GM21825 (cell line): ENCODE measurements around the gene IPO7.
"Not testable (repeated sequence)": the region's sequence is repeated elsewhere in the genome, so short reads cannot be mapped to it uniquely, and the experiment has no call there.

Experiments used
- ATAC-seq: cut with Tn5 transposase; IDR thresholded peaks from one replicate; pipeline ENCODE4 v1.9.1; 2021; ENCODE audit warnings: mild to moderate bottlenecking, moderate library complexity; ENCODE audit not compliant: unreplicated experiment

Gene IPO7

DNA sequence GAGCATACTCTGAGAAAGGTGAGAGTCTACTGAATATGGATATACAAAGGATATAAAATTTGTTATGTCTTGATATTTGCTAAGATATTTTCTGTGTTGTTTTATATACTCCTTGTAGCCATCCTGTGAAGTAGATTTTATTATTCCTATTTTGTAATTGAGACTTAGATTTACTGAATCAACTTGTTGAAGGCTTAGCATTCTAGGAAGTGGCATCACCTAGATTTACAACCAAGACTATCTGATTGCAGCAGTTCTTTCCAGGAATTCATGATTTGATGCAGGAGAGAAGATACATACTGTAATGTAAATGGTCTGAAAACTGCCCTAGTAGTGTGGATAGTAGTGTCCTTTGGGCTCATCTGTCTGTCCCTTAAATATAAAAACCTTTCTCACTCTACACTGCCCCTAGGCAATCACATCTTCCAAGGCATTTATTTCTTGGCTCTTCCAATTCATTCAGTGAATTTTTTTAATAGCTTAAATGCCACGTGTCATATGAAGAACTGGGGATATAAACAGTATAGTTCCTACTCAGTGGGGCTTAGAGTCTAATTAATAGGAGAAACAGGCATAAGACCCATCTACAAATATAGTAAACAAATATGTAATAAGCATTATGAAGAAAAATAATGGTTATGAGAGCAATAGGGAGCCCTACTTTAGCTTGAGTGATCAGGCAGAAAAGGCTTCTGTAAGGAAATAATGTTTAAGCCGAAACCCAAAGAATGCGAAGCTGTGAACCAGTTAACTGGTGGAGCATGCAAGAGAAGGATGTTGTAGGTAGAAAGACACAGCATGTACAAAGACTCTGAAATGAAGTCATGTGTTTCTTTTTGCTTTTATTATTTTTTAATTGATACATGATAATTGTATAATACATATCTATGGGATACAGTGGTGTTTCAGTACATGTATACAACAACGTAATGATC, 13.6 kb downstream of the IPO7 start:
- ATAC-seq, result no peak

DNA sequence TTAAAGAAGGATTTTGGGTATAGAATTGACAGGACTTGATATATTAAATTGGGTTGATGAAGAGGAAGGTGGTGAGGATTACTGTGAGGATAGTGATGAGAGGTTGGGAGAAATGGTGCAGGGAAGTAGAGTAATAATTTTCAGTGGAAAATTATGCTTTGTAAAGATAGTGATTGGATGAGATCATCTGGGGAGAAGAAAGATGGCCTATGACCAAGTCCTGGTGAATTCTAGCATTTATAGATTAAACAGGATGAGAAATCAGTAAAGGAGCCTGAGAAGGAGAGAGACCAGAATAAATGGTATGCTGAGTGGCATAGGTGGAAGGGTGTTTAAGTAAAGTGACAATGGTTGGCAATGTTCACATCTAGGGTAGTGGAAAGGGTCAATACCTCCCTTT, 15.0 kb downstream of the IPO7 start:
- ATAC-seq, result no peak

DNA sequence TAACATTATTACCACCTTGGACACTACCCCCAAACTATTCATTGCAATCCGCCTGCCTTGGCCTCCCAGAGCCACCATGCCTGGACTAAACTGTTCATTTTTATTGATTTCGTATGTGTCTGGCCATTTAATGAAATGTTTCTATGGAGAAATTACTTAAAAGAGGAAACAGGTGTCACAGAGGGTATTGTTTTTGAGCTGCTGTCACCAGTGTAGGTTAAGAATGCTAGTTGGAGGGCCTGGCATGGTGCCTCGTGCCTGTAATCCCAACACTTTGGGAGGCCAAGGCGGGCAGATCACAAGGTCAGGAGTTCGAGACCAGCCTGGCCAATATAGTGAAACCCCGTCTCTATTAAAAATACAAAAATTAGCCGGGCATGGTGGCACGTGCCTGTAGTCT, 17.4 kb downstream of the IPO7 start:
- ATAC-seq, result not testable (repeated sequence)

DNA sequence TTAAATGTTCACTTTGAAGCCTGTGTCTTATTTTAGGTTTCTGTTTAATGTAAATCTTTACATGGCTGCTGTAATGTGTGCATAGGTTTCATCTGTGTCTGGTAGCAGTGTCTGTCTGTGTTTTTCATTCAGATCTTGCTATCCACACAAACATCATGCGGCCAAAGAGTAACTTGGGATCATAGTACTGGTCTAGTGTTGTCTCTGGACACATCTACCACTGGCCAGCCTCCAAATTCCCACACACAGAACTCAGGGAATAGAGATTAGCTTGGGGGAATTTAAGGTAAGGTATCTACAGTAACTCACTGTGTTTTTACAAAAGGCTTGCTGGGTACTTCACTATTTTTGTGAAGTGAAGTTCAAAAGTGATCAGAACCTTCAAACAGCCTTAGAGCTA, 44.3 kb downstream of the IPO7 start:
- no peak for ATAC-seq

DNA sequence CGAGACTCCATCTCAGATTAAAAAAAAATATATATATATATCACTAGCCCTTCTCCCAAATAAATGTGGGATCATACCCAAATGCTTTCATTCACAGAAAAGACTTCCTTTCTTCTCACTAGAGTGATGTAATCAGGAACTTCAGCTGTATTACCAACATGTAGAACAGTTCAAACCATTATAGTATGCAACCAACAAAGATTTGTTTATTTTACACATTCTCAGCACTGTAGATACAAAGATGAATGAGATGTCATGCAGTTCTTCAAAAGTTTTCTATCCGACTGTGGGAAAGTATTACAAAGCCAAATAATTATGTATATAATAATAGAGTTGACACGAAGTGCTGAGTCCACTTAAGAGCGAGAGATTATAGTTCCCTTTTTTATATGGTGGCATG, 54.2 kb downstream of the IPO7 start:
- ATAC-seq, result no peak

DNA sequence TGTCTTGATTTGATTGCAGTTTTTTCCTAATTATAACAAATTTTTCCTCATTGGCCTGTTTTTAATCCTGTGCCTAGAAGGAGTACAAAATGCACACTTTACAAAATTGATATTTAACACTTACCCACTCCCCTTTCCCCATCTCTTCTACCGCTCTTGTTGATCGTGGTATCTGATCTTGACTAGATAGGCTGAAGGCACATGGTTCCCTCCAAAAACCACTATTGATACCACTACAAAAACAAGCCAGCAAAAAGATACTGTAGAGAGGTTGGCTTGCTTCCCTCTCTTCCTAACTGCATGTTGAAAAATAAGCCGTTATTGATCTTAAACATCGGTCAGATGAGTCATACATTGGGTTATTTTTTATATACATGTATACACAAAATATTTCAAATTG, 61.8 kb downstream of the IPO7 start:
- ATAC-seq, result no peak

DNA sequence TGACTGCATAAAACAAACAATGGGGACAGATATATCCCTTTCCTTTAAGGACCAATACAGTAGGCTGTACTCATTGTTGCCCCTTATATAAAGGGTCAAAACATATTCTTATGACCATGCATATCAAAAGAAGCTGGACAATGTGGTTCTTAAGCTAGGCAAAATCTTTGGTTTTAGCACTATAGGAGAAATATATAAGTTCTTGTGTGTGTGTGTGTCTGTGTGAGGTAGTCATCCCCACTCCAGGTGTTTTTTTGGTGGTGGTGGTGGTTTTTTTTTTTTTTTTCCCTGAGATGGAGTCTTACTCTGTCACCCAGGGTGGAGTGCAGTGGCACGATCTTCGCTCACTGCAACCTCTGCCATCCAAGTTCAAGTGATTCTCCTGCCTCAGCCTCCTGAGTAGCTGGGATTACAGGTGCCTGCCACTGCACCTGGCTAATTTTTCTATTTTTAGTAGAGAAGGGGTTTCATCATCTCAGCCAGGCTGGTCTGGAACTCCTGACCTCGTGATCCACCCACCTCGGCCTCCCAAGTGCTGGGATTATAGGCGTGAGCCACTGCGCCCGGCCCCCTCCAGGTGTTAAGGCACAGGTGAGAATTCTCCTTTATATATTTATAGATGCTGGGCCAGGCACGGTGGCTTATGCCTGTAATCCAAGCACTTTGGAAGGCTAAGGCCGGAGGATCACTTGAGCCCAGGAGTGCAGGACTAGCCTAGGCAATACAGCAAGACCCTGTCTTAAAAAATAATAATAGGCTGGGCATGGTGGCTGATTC, 64.3 kb downstream of the IPO7 start:
- no peak for ATAC-seq

DNA sequence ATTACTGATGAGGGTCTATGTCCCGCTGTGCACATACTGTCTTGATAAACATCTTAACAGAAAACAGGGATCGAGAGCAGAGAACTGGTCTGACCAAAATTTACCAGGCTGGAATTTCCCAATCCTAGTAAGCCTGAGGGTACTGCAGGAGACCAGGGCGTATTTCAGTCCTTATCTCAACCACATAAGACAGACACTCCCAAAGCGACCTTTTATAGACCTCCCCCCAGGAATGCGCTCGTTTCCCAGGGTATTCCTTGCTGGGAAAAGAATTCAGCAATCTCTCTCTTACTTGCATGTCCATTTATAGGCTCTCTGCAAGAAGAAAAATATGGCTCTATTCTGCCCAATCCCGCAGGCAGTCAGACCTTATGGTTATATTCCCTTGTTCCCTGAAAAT, 67.6 kb downstream of the IPO7 start:
- not testable (repeated sequence) for ATAC-seq

DNA sequence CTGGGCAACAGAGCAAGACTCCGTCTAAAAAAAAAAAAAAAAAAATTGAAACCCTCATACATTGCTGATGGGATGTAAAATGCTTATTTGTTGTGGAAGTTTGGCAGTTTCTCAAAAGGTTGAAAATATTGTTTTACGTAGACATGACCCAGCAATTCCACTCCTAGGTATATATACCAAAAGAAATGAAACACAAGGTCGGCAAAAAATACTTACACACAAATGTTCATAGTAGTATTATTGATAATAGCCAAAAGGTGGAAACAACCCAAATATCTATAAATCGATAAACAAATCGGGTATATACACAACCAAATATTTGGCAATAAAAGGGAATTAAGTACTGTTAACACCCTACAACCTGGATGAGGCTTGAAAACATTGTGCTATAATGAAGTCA, 71.3 kb downstream of the IPO7 start:
- no peak for ATAC-seq

DNA sequence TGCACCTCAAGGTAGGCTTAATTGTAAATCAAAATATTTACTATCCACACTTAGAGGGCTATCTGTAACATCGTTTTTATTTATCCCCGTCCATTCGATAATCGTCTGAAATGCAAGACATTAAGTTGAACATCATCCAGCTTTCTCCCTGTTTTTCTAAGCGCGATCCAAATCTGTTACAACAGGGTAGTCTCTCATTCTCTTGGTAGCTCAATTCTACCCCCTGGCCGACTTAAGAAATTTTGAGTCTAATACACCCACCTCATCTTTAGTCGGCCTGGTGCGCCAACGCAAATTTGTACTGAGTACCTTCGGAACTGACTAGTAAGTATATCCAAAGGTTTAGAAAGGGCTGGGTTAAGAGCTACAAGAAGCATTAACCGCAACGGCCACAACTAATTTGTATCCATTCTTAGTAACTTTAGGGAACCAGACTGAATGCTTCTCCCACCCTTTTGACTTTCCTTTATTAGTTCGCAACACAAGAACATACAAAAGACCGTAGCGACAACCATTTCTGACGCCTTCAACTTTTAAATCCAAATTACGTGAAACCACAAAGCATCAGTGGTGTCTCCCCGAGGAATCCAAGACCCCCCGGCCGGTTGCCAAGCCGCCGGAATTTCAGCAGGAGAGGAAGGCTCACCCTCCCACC, 75.3 kb downstream of the IPO7 start:
- ATAC-seq, result no peak

DNA sequence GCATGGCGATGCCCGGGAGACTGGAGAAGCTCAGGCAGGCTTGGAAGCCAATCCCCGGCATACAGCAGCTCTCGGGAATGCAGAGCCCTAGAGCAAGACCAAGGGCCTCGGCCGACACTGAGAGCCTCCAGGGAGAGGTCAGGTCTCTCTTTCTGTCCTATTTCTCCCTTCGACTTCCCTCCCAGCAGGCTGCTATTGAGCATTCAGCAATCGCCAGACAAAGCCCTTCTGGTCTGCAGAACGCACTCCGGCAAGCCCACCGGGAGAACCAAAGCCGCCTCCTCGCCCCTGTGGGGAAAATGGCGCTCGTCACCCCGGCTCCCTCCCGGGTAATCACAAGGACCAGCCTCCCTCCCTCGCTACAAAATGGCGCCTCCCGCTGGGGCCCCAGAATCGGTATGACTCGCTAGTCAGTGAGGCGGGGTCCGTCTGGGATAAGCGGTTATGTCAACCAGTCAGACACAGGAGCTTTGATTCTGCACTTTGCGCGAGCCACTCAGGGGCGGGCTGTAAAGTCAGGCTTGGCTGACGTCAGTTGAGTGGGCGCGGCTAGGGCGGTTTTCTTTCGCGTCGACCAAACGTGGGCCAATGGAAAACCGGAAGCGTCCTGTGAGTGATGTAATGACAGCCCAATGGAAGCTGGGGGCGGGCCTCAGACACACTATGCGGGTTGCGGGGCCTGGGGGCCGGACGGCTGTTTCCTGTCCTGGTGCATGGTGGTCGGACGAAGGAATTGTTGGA, 76.0 kb downstream of the IPO7 start, which contains the start of gene ZNF143:
Gene ZNF143 (plus strand): TSS at position 691 of the 741 bp plus-strand sequence. CDS start 10,297 bp downstream, outside the sequence.
- ATAC-seq, result peak; percentile 82

DNA sequence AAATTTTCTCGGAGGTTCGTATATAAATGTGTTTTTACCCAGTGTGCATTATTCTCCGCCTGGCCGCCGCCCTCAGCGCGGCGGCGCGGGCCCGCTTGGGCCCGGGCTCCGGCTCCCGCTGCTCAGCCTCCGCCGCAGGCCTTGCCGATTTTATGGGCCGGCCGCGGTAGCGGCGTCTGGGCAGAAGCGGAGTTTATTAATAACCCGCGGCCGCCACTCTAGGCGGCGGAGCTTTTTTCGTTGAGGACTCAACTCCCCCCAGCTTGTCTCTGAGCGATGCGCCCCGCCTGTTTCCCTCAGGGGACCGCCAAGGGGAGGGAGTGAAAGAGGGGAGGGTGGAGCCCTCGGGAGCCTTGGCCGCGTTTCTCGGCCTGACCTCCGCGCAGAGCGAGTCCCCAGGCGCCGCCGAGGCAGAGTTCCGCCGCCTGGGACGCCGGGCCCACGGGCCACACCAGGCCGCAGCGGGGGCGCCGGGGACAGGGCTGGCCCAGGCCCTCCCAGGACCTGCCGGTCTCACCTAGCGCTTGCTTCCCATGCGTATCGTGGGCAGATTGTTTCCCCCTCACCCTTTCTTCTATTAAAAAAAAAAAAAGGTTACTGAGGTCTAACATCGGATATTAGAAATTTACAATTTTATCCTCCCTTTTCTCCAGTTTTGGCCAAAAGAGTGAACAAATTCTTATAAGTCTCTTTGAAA, 76.8 kb downstream of the IPO7 start:
- ATAC-seq, result peak; percentile 54

DNA sequence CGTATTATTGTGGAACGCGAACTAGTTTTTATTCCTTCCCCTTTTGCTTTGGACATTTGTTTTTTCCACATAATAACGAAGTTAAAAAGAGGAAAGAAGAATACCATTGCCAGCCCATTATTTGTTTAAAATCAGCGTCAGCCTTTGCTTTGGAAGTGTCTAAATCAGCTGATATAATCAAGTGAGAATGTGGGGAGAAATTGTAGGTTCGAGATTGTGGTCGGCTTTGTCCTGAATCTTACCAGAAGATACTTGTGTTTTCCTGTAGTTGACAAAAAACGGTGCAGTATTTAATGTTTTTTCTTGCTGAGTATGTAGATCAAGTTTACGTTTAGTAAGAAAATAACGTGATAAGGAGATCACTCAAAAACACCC, 77.3 kb downstream of the IPO7 start:
- no peak for ATAC-seq

DNA sequence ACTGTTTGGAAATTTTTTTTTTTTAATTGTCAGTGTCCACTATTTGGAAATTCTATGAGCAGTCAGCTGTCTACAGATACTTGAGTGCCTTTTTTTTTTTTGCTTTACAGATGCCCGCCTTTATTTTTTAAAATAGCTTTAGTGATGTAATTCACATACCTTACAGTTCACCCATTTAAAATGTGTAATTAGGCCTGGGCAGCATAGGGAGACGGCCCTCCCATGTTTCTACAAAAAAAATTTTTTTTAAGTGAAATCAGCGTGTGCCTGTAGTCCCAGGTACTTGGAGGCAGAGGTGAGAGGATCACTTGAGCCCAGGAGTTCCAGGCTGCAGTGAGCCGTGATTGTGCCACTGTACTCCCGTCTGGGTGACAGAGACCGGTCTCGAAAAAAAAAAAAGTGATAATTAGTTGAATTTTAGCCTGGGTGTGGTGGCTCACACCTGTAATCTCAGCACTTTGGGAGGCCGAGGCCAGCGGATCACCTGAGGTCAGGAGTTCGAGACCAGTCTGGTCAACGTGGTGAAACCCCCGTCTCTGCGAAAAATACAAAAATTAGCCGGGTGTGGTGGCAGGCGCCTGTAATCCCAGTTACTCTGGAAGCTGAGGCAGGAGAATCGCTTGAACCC, 77.8 kb downstream of the IPO7 start:
- ATAC-seq, result no peak

DNA sequence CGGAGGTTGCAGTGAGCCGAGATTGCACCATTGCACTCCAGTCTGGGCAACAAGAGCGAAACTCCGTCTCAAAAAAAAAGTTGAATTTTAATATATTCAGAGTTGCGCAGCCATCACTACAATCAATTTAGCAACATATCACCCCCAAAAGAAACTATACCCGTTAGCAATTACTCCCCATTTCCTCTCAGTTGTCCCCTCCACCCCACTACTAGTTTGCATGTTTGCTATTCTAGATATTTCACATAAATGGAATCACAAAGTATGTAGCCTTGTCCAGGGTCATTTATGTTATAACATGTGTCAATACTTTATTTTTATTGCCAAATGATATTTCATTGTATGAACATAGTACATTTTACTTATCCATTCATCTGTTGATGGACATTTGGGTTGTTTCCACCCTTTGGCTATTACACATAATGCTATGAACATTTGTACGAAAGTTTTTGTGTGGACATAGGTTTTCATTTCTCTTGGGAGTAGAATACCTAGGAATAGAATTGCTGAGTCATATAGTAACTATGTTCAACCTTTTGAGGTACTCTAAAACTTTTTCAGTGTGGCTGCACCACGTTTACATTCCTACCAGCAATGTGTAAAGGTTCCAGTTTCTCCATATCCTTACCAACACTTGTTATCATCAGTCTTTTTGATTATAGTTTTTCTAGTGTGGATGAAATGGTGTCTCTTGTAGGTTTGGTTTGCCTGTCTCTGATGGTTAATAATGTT, 78.5 kb downstream of the IPO7 start:
- ATAC-seq, result no peak

DNA sequence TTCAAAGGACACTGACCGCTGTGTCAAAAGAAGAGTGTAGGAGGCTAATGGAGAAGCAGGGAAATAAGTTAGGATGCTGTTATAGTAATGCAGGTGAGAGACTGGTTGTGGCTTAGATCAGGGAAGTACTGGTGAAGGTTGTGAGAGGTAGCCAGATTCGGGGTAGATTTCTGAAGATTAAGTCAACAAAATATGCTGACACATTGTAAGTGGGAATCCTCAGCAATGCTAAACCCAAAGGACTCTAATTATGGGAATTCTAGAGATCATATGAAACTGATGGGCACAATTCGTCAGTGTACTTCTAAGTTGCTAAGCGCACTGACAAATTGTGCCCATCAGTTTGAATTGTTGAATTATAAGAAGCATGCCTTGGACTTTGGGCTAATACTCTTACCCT, 86.3 kb downstream of the IPO7 start:
- no peak for ATAC-seq

DNA sequence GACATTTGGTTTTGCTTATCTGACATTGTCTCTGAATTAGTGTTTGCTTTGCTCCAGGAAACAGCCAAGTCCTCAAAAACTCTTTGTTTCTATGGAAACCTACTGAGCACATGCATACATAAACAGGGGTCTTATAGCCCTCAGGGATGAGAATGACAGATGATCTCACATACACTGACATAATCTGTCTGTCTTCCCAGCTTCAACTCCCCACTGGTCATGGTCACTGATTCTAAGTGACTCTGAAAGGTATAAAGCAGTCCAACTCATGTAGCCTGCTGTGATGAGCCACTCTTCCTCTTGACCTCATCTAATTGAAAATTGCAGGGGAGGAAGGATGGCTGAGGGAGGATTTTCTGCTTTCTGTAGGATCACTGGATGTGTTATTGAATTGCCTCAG, 89.0 kb downstream of the IPO7 start:
- ATAC-seq, result no peak

DNA sequence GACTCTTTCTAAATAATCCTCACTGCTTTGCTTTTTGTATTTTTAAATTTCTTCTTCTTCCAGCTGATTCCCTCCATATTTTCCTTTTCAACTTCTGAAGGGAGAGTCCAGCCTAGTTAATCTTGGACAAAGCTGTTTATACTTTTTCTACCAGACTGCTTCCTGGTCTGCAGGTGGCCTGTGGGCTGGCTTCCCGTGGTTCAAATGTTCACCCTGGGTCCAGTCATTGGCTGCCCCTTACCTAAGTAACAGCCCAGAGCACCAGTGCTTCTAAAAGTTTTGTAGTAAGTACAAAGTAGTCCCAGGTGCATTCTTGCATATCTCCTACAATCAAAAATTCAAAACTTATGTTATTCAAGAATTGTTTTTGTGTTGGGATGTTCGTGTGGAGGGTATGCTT, 95.4 kb downstream of the IPO7 start:
- ATAC-seq, result no peak
